HG03066 (cell line): ENCODE measurements around the gene HNRNPA1L2.
"Not testable (repeated sequence)": the region's sequence is repeated elsewhere in the genome, so short reads cannot be mapped to it uniquely, and the experiment has no call there.

Source experiments
- ATAC-seq: cut with Tn5 transposase; IDR thresholded peaks from one replicate; pipeline ENCODE4 v1.9.1; 2021; ENCODE audit warnings: low read depth; ENCODE audit not compliant: unreplicated experiment

The HNRNPA1L2 gene

GRCh38 chr13:52642131-52642530 lies at the start of gene HNRNPA1L2:
HNRNPA1L2 (plus strand) TSS chr13:52642431; CDS start chr13:52642493, 62 bp downstream.
- ATAC-seq = no peak

- not testable (repeated sequence) for ATAC-seq
Measured at GRCh38 chr13:52593175-52593574, 49.1 kb upstream of the HNRNPA1L2 start.

GRCh38 chr13:52593812-52594211 lies 48.4 kb upstream of the HNRNPA1L2 start:
- not testable (repeated sequence) for ATAC-seq

DNA sequence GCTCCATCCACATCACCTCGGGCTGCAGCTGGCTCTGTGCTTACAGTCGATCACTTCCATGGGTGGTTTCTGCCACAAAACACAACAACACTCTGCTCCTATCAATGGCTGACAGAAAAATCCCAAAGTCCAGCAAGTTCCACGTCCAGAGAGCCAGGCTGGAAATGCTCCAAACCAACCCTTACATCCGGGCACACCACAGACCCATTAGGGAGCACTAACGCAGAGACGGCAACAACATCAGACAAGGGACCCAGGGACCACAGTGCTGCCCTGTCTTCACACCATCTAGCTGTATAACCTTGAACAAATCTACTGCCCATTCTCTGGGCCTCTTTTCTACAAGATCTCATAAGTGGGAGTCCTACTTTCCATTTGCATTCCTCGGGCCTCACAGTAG lies 47.9 kb upstream of the HNRNPA1L2 start:
- not testable (repeated sequence) for ATAC-seq

DNA sequence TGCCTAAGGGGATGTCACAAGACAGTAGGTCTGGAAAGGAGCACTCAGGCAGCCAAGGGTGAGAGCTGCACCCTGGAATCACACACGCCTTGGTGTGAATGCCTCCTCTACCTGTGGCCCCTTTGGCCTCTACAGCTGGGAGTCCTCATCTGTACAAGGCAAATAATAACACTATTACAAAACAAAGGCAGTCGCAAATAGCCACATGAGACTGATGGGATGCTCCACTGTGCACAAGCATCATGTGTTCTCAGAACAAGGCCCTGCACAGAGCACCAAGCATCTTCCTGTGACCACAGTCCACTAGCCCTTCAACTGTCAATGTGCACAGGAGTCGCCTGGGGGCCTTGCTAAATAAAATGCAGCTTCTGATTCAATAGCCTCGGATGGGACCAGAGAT lies 44.6 kb upstream of the HNRNPA1L2 start:
- ATAC-seq = no peak

GRCh38 chr13:52599037-52599847 lies 43.0 kb upstream of the HNRNPA1L2 start:
- ATAC-seq = peak; percentile 8

- ATAC-seq = peak; percentile 60
Measured at GRCh38 chr13:52599848-52600603, 42.2 kb upstream of the HNRNPA1L2 start.

DNA sequence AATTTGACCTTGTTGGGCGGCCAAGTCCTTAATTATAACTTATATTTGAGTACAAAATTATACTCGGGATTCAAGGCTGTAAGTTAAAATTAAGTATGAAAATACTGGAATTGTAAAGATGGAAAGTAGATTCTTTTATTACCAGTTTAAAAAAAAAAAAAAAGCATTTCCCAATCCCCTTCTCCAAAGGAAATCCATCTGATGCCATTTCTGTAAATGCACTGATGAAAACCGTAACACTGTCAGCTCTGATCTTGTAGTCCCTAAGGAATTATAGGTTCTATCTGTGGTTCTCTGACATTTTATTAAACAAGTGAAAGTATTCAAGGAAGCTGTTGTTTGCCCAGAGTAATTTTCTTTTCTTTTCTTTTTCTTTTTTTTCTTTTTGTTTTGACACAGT lies 41.6 kb upstream of the HNRNPA1L2 start:
- ATAC-seq = no peak

- ATAC-seq = not testable (repeated sequence)
Measured at GRCh38 chr13:52603316-52603715, 38.9 kb upstream of the HNRNPA1L2 start.

GRCh38 chr13:52606126-52606525 lies 36.1 kb upstream of the HNRNPA1L2 start:
- not testable (repeated sequence) for ATAC-seq

DNA sequence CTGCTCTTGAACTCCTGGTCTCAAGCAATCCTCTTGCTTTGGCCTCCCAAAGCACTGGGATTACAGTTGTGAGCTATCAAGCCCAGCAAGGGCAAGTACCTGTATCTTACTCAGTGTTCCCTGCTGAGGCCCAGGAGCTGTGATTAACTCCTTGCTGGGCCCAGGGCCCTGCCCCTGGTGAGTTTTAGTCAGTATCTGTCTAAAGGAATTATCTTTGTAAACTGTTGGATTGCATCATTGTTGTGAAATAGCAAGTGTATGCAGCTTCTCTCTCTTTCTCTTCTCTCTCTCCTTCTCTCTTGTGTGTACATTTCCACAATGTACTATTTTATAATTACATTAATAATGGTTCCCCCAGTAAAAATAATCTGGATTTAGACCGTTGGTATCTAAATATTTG lies 35.4 kb upstream of the HNRNPA1L2 start:
- not testable (repeated sequence) for ATAC-seq

GRCh38 chr13:52608184-52608583 lies 34.0 kb upstream of the HNRNPA1L2 start:
- not testable (repeated sequence) for ATAC-seq

DNA sequence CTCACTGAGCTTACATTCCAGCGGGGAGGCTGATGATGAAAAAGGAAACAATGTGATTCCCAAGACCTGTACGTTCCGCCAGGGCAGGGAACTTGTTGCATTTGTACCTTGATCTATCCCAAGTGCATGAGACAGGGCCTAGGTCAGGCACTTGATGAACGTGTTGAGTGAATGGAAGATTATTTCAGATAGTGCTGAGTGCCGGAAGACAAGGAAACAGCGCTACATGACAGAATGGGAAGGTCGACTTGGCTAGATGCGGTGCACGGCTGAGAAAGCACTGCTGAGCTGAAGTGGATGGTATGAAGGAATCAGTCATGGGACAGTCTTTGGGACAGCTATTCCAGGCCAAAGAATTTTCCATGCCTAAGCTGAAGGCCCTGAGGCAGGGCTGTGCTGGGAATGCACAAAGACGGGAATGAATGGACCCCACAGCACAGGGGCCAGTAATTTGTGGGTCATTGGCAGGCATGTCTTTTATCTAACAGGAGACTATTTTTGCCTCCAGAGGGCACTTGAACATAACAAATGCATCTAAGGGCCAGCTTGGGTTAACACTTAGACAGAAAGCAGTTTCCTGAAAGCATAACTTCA lies 33.1 kb upstream of the HNRNPA1L2 start:
- ATAC-seq = peak; percentile 83

DNA sequence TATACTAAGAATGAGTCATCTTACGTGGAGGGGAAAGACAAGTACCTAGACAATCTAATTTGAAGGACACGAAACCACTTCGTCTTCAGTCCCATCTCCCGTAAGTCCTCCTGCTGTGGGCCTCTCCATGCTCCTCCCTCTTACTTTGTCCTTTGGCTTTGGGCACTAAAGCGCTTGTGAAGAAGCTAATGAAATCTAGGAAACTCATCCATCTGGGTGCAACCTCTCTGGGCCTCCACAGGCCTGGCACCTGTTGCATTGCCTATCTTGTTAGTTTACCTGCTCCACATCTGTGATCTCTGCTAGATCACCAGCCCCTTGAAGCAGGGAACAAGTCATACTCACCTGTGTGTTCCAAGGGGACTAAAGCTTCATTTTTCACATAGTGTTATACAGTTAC lies 32.1 kb upstream of the HNRNPA1L2 start:
- ATAC-seq = not testable (repeated sequence)

DNA sequence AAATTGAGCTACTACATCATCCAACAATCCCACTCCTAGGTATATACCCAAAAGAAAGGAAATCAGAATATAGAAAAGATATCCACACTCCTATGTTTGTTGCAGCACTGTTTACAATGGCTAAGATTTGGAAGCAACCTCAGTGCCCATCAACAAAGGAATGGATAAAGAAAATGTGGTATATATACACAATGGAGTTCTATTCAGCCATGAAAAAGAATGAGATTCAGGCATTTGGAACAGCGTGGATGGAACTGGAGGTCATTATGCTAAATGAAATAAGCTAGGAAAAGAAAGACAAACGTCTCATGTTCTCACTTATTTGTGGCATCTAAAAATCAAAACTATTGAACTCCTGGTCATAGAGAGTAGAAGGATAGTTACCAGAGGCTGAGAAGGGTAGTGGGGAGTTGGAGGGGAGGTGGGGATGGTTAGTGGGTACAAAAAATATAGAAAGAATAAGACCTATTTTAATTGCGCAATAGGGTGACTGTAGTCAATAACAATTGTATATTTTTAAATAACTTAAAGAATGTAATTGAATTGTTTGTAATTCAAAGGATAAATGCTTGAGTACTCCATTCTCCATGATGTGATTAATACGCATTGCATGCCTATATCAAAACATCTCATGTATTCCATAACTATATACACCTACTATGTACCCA lies 27.0 kb upstream of the HNRNPA1L2 start:
- ATAC-seq = no peak

DNA sequence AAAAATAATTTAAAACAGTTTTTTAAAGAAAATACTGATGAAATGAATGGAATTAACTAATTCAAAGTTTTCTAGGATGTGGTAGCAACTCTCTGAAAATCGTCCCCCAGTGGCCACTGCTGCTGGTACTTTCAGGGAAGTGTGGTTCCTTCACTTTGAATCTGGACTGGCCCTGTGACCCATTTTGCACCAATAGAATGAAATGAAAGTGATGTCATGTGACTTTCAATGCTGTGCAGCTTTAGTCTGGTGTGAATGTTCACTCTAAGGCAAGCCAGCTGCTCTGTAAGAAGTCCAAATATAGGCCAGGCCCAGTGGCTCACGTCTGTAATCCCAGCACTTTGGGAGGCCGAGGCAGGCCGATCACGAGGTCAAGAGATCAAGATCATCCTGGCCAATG lies 26.4 kb upstream of the HNRNPA1L2 start:
- ATAC-seq = no peak

DNA sequence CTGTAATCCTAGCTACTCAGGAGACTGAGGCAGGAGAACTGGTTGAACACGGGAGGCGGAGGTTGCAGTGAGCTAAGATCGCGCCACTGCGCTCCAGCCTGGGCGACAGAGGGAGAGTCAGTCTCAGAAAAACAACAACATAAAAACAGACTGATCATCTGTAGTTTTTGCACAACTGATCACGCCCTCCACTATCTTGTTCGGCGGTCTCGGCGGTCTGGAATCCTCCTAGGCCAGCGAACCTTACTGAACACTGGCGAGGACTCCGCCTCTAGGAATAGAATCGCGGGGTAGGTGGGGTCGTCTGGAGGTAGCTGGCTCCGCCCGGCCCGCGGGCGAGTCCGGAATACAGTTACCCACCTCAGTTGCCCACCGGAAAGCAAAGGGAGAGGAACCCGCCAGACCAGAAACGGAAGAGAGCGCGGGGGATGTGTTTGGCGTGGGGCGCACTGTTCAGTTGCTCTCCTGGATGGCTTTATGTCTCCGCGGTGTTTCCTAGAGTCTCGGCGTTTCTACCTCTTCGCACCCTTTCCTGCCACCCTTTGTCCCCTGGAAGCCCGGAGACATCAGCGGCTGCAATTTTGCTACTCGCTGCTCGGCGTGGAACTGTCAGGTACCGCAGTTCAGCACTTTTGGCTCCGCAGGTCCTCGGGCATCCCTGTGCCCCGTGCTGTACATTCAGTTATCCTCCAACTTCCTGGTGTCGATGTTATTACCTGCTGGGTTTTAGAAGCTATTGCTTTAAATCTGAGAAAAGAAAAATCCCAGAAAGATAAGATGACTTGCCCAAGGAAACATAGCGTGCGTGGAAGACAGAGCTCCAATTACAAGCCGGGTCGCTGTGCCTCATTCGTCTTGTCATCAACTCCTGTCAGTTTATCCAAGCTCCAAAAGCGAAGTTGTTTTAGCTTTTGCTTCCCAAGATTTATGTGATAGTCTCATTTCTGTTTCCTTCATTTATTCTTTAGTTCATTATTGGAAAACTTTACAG lies 24.9 kb upstream of the HNRNPA1L2 start:
- ATAC-seq = peak; percentile 97

- peak; percentile 47 for ATAC-seq
Measured at GRCh38 chr13:52631083-52631690, 11.0 kb upstream of the HNRNPA1L2 start.

DNA sequence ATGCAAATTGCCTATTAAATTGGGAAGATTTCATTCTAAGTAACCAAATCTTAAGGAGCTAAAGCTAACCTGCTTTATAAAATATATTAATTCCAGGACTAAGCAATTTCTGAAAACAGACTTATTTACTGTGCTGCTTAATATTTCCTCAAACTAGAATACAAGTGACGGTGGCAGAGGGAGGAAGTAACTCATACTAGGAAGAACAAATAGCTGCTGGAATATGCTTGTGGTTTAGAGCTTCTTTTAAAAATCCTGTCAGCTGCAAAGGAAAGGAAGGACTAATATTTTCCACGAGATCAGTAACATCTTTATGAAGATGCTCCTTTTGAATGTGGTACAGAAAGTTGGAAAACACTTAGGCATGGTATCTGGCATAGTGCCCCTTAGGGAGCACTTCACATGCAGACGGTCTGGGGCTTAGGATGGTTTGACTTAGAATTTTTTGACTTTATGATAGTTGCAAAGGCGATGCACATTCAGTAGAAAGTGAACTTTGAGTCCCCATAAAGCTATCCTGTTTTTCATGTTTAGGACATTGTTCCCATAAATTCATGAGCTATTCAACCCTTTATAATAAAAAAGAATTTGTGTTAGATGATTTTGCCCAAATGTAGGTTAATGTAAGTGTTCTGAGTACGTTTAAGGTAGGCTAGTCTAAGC lies 3.4 kb upstream of the HNRNPA1L2 start:
- ATAC-seq = no peak
